Activated effector memory CD4-positive, alpha-beta T cell treated with anti-CD3 and anti-CD28 coated beads, Interleukin-2, amount 50 U/mL, for 16 hours (primary cell): ENCODE data around the gene ZC3H12C.
"Not testable (repeated sequence)": the region's sequence is repeated elsewhere in the genome, so short reads cannot be mapped to it uniquely, and the experiment has no call there.

ENCODE experiments used
- DNase-seq: peaks from one replicate; pipeline ENCODE4 v3.0.0-alpha.2; 2020

The ZC3H12C gene

GRCh38 chr11:110186867-110187266 is 93.7 kb downstream of the ZC3H12C start:
- DNase-seq: no peak

GRCh38 chr11:110187731-110188130 is 94.5 kb downstream of the ZC3H12C start:
- no peak for DNase-seq

- DNase-seq: no peak
Observed at GRCh38 chr11:110190885-110191284, 97.7 kb downstream of the ZC3H12C start.

GRCh38 chr11:110192604-110193282 is 99.6 kb downstream of the ZC3H12C start:
- DNase-seq: not testable (repeated sequence)

GRCh38 chr11:110194211-110194766 is 101.1 kb downstream of the ZC3H12C start:
- not testable (repeated sequence) for DNase-seq

- DNase-seq: no peak
Observed at GRCh38 chr11:110196241-110196754, 103.1 kb downstream of the ZC3H12C start.

- no peak for DNase-seq
Observed at GRCh38 chr11:110196884-110197420, 103.8 kb downstream of the ZC3H12C start.

- DNase-seq: no peak
Observed at GRCh38 chr11:110198031-110198729, 105.0 kb downstream of the ZC3H12C start.

- DNase-seq: no peak
Observed at GRCh38 chr11:110199184-110199981, 106.2 kb downstream of the ZC3H12C start.

- DNase-seq: no peak
Observed at GRCh38 chr11:110200241-110200640, 107.0 kb downstream of the ZC3H12C start.

- DNase-seq: no peak
Observed at GRCh38 chr11:110200836-110201235, 107.6 kb downstream of the ZC3H12C start.

- DNase-seq: no peak
Observed at GRCh38 chr11:110207123-110207522, 113.9 kb downstream of the ZC3H12C start.

GRCh38 chr11:110208678-110209312 is 115.6 kb downstream of the ZC3H12C start:
- not testable (repeated sequence) for DNase-seq

- not testable (repeated sequence) for DNase-seq
Observed at GRCh38 chr11:110209313-110209694, 116.1 kb downstream of the ZC3H12C start.

GRCh38 chr11:110217223-110217877 is 124.2 kb downstream of the ZC3H12C start:
- DNase-seq: no peak

- no peak for DNase-seq
Observed at GRCh38 chr11:110217936-110218335, 124.7 kb downstream of the ZC3H12C start.

- DNase-seq: no peak
Observed at GRCh38 chr11:110219006-110219785, 126.0 kb downstream of the ZC3H12C start.
